Activated naive CD8-positive, alpha-beta T cell treated with anti-CD3 and anti-CD28 coated beads, Interleukin-2, amount 10 ng/mL, durations not matched to agents 7 days and 5 days (primary cell): ENCODE data around the gene ANAPC4. TPM values are rescaled to one million over a fixed set of nuclear protein-coding genes. Genes with fewer than 3 reads are reported as not detected.

Experiments used
- ATAC-seq: fragments of 150-1000 bp; cut with Tn5 transposase; one replicate; pipeline ENCODE4 v1.10.0; 2021; ENCODE audit warnings: low read depth, moderate library complexity
- POLR2A ChIA-PET: fragments of 350-600 bp; sonication (Branson Sonifier 250); formaldehyde crosslinking; loops from one replicate; lab custom pipeline; 2021; ENCODE audit warnings: antibody characterized with exemption; lab: Charles Lee
- DNase-seq: peaks from one replicate; pipeline ENCODE4 v3.0.0; 2021
- H3K27ac Mint-ChIP-seq: one replicate; pipeline ENCODE4 v1.8.0; 2022; ENCODE audit warnings: mild to moderate bottlenecking, mixed read lengths
- H3K27me3 Mint-ChIP-seq: one replicate; pipeline ENCODE4 v1.8.0; 2022; ENCODE audit warnings: mild to moderate bottlenecking, moderate library complexity, mixed read lengths
- H3K36me3 Mint-ChIP-seq: one replicate; pipeline ENCODE4 v1.8.0; 2021; ENCODE audit warnings: mild to moderate bottlenecking, mixed read lengths
- H3K4me1 Mint-ChIP-seq: one replicate; pipeline ENCODE4 v1.8.0; 2021; ENCODE audit warnings: mixed read lengths
- H3K4me3 Mint-ChIP-seq: one replicate; pipeline ENCODE4 v1.8.0; 2022; ENCODE audit warnings: mild to moderate bottlenecking, moderate library complexity, mixed read lengths
- H3K9me3 Mint-ChIP-seq: one replicate; pipeline ENCODE4 v1.8.0; 2021; ENCODE audit warnings: mixed read lengths
- total RNA-seq, 2 experiments: library from RNA; stranded (reverse); gene quantifications; one replicate each; pipeline ENCODE4 v1.2.3, GENCODE V29; 2021

The ANAPC4 gene
- total RNA-seq, 2 experiments from 2014 or later: 49.8 to 52.8 TPM

- H3K4me1 Mint-ChIP-seq: no peaks in the 10 kb centered on the region
- DNase-seq (no peak), ATAC-seq (no peak)
- H3K9me3 Mint-ChIP-seq: peaks cover 2% of the 10 kb centered on the region
- no peak overlapping the region for H3K4me3 Mint-ChIP-seq
- peaks cover 54% of the 10 kb centered on the region for H3K36me3 Mint-ChIP-seq
- H3K27me3 Mint-ChIP-seq: no peaks in the 10 kb centered on the region
- POLR2A ChIA-PET: no interaction called here
- peak overlapping the region; percentile 39 for H3K27ac Mint-ChIP-seq
Measured at GRCh38 chr4:25399510-25399909, 22.4 kb downstream of the ANAPC4 start.

- Mint-ChIP-seq H3K36me3 (peaks cover 49% of the 10 kb centered on the region), H3K4me1 (no peaks in the 10 kb centered on the region), H3K9me3 (peaks cover 2% of the 10 kb centered on the region), H3K27ac (no peak overlapping the region), H3K27me3 (no peaks in the 10 kb centered on the region), H3K4me3 (no peak overlapping the region)
- DNase-seq (no peak), ATAC-seq (no peak)
- POLR2A ChIA-PET: no interaction called here
Measured at GRCh38 chr4:25401066-25401465, 24.0 kb downstream of the ANAPC4 start.

GRCh38 chr4:25402521-25402920, 25.5 kb downstream of the ANAPC4 start:
- Mint-ChIP-seq H3K36me3 (peaks cover 39% of the 10 kb centered on the region), H3K4me1 (no peaks in the 10 kb centered on the region), H3K27ac (no peak overlapping the region), H3K9me3 (no peaks in the 10 kb centered on the region), H3K27me3 (no peaks in the 10 kb centered on the region), H3K4me3 (no peak overlapping the region)
- ATAC-seq: no peak
- POLR2A ChIA-PET: no interaction called here
- DNase-seq: no peak

- Mint-ChIP-seq H3K36me3 (peaks cover 34% of the 10 kb centered on the region), H3K9me3 (no peaks in the 10 kb centered on the region), H3K27ac (no peak overlapping the region), H3K27me3 (no peaks in the 10 kb centered on the region), H3K4me3 (no peak overlapping the region), H3K4me1 (no peaks in the 10 kb centered on the region)
- ATAC-seq: no peak
- no peak for DNase-seq
- POLR2A ChIA-PET: no interaction called here
Measured at GRCh38 chr4:25403699-25404098, 26.6 kb downstream of the ANAPC4 start.

- Mint-ChIP-seq H3K9me3 (no peaks in the 10 kb centered on the region), H3K36me3 (peaks cover 30% of the 10 kb centered on the region), H3K27me3 (no peaks in the 10 kb centered on the region), H3K27ac (no peak overlapping the region), H3K4me1 (no peaks in the 10 kb centered on the region), H3K4me3 (no peak overlapping the region)
- DNase-seq (no peak), ATAC-seq (no peak)
- POLR2A ChIA-PET: no interaction called here
Measured at GRCh38 chr4:25405453-25405852, 28.4 kb downstream of the ANAPC4 start.

GRCh38 chr4:25406081-25406692, 29.1 kb downstream of the ANAPC4 start:
- H3K36me3 Mint-ChIP-seq: peaks cover 35% of the 10 kb centered on the region
- POLR2A ChIA-PET: interaction anchor here (0.6 kb wide), 1 partner anchor 14 kb away, joined by 3 read pairs; no protein-coding TSS in a partner anchor

GRCh38 chr4:25410820-25411529, 33.9 kb downstream of the ANAPC4 start:
- Mint-ChIP-seq H3K4me3 (no peak overlapping the region), H3K27ac (no peak overlapping the region), H3K27me3 (no peaks in the 10 kb centered on the region), H3K36me3 (peaks cover 28% of the 10 kb centered on the region), H3K4me1 (no peaks in the 10 kb centered on the region), H3K9me3 (no peaks in the 10 kb centered on the region)
- POLR2A ChIA-PET: no interaction called here
- no peak for ATAC-seq
- DNase-seq: no peak

More at GRCh38 chr4:25406081-25406692, 29.1 kb downstream of the ANAPC4 start:
- ATAC-seq (no peak), DNase-seq (no peak)
- H3K4me3 Mint-ChIP-seq: no peak overlapping the region
- no peaks in the 10 kb centered on the region for H3K4me1 Mint-ChIP-seq
- H3K27ac Mint-ChIP-seq: no peak overlapping the region
- no peaks in the 10 kb centered on the region for H3K9me3 Mint-ChIP-seq
- H3K27me3 Mint-ChIP-seq: no peaks in the 10 kb centered on the region

GRCh38 chr4:25413261-25413660, 36.2 kb downstream of the ANAPC4 start:
- POLR2A ChIA-PET: interaction anchor here (0.6 kb wide), 1 partner anchor 440 kb away, joined by 7 read pairs; no protein-coding TSS in a partner anchor
- no peak for ATAC-seq
- Mint-ChIP-seq H3K27me3 (no peaks in the 10 kb centered on the region), H3K9me3 (no peaks in the 10 kb centered on the region), H3K4me1 (no peaks in the 10 kb centered on the region), H3K4me3 (no peak overlapping the region), H3K27ac (no peak overlapping the region), H3K36me3 (peaks cover 30% of the 10 kb centered on the region)
- DNase-seq: no peak

GRCh38 chr4:25417014-25417413, 40.0 kb downstream of the ANAPC4 start:
- H3K4me1 Mint-ChIP-seq: peaks cover 1% of the 10 kb centered on the region
- no peaks in the 10 kb centered on the region for H3K27me3 Mint-ChIP-seq
- POLR2A ChIA-PET: no interaction called here
- H3K36me3 Mint-ChIP-seq: peaks cover 30% of the 10 kb centered on the region
- ATAC-seq (no peak), DNase-seq (no peak)
- H3K27ac Mint-ChIP-seq: no peak overlapping the region
- no peak overlapping the region for H3K4me3 Mint-ChIP-seq
- H3K9me3 Mint-ChIP-seq: no peaks in the 10 kb centered on the region

GRCh38 chr4:25420931-25421330, 43.9 kb downstream of the ANAPC4 start:
- no peak overlapping the region for H3K4me3 Mint-ChIP-seq
- no peaks in the 10 kb centered on the region for H3K27me3 Mint-ChIP-seq
- ATAC-seq: no peak
- POLR2A ChIA-PET: no interaction called here
- DNase-seq: no peak
- no peak overlapping the region for H3K27ac Mint-ChIP-seq
- H3K9me3 Mint-ChIP-seq: no peaks in the 10 kb centered on the region
- H3K4me1 Mint-ChIP-seq: peaks cover 1% of the 10 kb centered on the region
- H3K36me3 Mint-ChIP-seq: peaks cover 26% of the 10 kb centered on the region

- no peak overlapping the region for H3K27ac Mint-ChIP-seq
- H3K27me3 Mint-ChIP-seq: no peaks in the 10 kb centered on the region
- no peaks in the 10 kb centered on the region for H3K9me3 Mint-ChIP-seq
- POLR2A ChIA-PET: no interaction called here
- DNase-seq (no peak), ATAC-seq (no peak)
- peaks cover 20% of the 10 kb centered on the region for H3K36me3 Mint-ChIP-seq
- H3K4me3 Mint-ChIP-seq: no peak overlapping the region
- H3K4me1 Mint-ChIP-seq: peaks cover 1% of the 10 kb centered on the region
Measured at GRCh38 chr4:25421816-25422525, 44.9 kb downstream of the ANAPC4 start.

GRCh38 chr4:25423548-25423947, 46.5 kb downstream of the ANAPC4 start:
- H3K4me1 Mint-ChIP-seq: peaks cover 1% of the 10 kb centered on the region
- no peak for ATAC-seq
- peaks cover 2% of the 10 kb centered on the region for H3K27me3 Mint-ChIP-seq
- H3K27ac Mint-ChIP-seq: no peak overlapping the region
- no peak for DNase-seq
- H3K4me3 Mint-ChIP-seq: no peak overlapping the region
- H3K9me3 Mint-ChIP-seq: no peaks in the 10 kb centered on the region
- POLR2A ChIA-PET: no interaction called here
- peaks cover 14% of the 10 kb centered on the region for H3K36me3 Mint-ChIP-seq

GRCh38 chr4:25424539-25425228, 47.6 kb downstream of the ANAPC4 start:
- DNase-seq (no peak), ATAC-seq (no peak)
- Mint-ChIP-seq H3K4me1 (peaks cover 1% of the 10 kb centered on the region), H3K27me3 (peaks cover 2% of the 10 kb centered on the region), H3K9me3 (no peaks in the 10 kb centered on the region), H3K27ac (no peak overlapping the region), H3K4me3 (no peak overlapping the region), H3K36me3 (peaks cover 10% of the 10 kb centered on the region)
- POLR2A ChIA-PET: no interaction called here
